Effector memory CD8-positive, alpha-beta T cell (primary cell): Measurements from ENCODE around the gene UBASH3A.

Experiments
- ATAC-seq: fragments of 150-1000 bp; cut with Tn5 transposase; replicated peaks from 2 replicates; pipeline ENCODE4 v1.10.0; 2021; ENCODE audit warnings: mild to moderate bottlenecking, moderate library complexity
- DNase-seq, 3 experiments: peaks; one replicate each; pipeline ENCODE4 v3.0.0; 2021
- H3K27ac Mint-ChIP-seq, 2 donors: one replicate each; pipeline ENCODE4 v1.8.0; 2022; ENCODE audit warnings: mild to moderate bottlenecking in 2 of 2, mixed read lengths in 2 of 2, moderate library complexity in 2 of 2
- H3K27me3 Mint-ChIP-seq, 2 donors: one replicate each; pipeline ENCODE4 v1.8.0; 2022; ENCODE audit warnings: mixed read lengths in 2 of 2
- H3K36me3 Mint-ChIP-seq: one replicate; pipeline ENCODE4 v1.8.0; 2022; ENCODE audit warnings: mild to moderate bottlenecking, moderate library complexity, mixed read lengths; ENCODE audit not compliant: insufficient read depth
- H3K4me1 Mint-ChIP-seq, 2 donors: one replicate each; pipeline ENCODE4 v1.8.0; 2022; ENCODE audit warnings: low read depth in 2 of 2, mixed read lengths in 2 of 2
- H3K4me3 Mint-ChIP-seq, 2 donors: one replicate each; pipeline ENCODE4 v1.8.0; 2022; ENCODE audit warnings: mild to moderate bottlenecking in 2 of 2, mixed read lengths in 2 of 2, moderate library complexity in 2 of 2
- H3K9me3 Mint-ChIP-seq, 2 donors: one replicate each; pipeline ENCODE4 v1.8.0; 2022; ENCODE audit warnings: mixed read lengths in 2 of 2

UBASH3A gene

GRCh38 chr21:42484966-42485365 is 81.3 kb downstream of the UBASH3A start:
- Mint-ChIP-seq H3K27me3 (peaks cover 44 to 57% of the 10 kb centered on the region in 2 donors), H3K27ac (no peak overlapping the region), H3K4me3 (no peak overlapping the region), H3K9me3 (peaks cover 0 to 2% of the 10 kb centered on the region in 2 donors), H3K36me3 (peaks cover 4% of the 10 kb centered on the region), H3K4me1 (no peaks in the 10 kb centered on the region)
- ATAC-seq, result no peak
- DNase-seq, result no peak

DNA sequence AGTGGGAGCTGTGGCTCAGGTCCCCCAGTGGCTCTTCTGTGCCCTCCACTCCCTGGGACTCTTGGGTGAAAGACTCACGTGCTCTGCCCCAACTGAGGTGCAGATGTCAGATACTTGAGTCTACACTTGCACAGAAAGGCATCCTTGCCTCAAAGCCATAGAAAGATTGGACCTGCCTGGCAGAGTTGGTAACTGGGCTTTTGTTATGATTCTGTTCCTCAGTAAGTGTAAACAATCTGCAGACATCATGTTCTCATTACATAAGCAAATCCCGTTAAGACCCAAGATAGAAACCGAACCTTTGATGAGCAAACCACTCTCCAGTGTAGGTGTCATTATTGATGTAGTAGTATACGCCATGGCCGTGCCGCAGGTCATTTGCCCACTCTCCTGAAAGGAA is 82.4 kb downstream of the UBASH3A start:
- no peaks in the 10 kb centered on the region for H3K4me1 Mint-ChIP-seq
- no peak overlapping the region for H3K4me3 Mint-ChIP-seq
- peaks cover 4% of the 10 kb centered on the region for H3K36me3 Mint-ChIP-seq
- no peak overlapping the region for H3K27ac Mint-ChIP-seq
- H3K27me3 Mint-ChIP-seq, result peaks cover 46 to 61% of the 10 kb centered on the region in 2 donors
- DNase-seq (no peak), ATAC-seq (no peak)
- H3K9me3 Mint-ChIP-seq, result peaks cover 0 to 2% of the 10 kb centered on the region in 2 donors

GRCh38 chr21:42486531-42486930 is 82.8 kb downstream of the UBASH3A start:
- no peak for ATAC-seq
- Mint-ChIP-seq H3K9me3 (peaks cover 0 to 2% of the 10 kb centered on the region in 2 donors), H3K27me3 (peaks cover 46 to 61% of the 10 kb centered on the region in 2 donors), H3K27ac (no peak overlapping the region), H3K4me1 (no peaks in the 10 kb centered on the region), H3K4me3 (no peak overlapping the region), H3K36me3 (peaks cover 4% of the 10 kb centered on the region)
- DNase-seq, result no peak

GRCh38 chr21:42489006-42489563 is 85.4 kb downstream of the UBASH3A start:
- Mint-ChIP-seq H3K4me3 (no peak overlapping the region), H3K9me3 (peaks cover 0 to 2% of the 10 kb centered on the region in 2 donors), H3K36me3 (peaks cover 4% of the 10 kb centered on the region), H3K27me3 (peaks cover 41 to 68% of the 10 kb centered on the region in 2 donors), H3K4me1 (no peaks in the 10 kb centered on the region), H3K27ac (no peak overlapping the region)
- ATAC-seq (no peak), DNase-seq (no peak)

GRCh38 chr21:42489991-42490390 is 86.3 kb downstream of the UBASH3A start:
- no peak for DNase-seq
- Mint-ChIP-seq H3K27me3 (peaks cover 41 to 59% of the 10 kb centered on the region in 2 donors), H3K36me3 (peaks cover 4% of the 10 kb centered on the region), H3K4me3 (no peak overlapping the region), H3K4me1 (no peaks in the 10 kb centered on the region), H3K27ac (no peak overlapping the region), H3K9me3 (peaks cover 0 to 2% of the 10 kb centered on the region in 2 donors)
- no peak for ATAC-seq

DNA sequence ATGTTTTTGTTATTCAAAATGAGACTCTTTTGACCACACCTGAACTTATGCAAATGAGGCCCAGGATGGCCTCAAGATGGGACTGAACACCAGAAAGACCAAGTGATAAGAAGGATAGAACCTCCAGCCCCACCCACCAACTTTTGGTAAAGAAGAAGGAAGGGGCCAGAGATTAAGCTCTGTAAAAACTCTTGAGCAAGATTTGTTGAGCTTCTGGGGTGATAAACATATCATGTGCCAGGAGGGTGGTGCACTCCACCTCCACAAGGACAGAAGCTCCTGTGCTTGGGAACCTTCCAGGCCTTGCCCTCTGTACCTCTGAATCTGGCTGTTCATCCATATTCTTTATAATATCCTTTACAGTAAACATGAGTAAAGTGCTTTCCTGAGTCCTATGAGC is 87.0 kb downstream of the UBASH3A start:
- Mint-ChIP-seq H3K27me3 (peaks cover 38 to 52% of the 10 kb centered on the region in 2 donors), H3K4me1 (peaks cover under 1 to 2% of the 10 kb centered on the region in 2 donors), H3K4me3 (no peak overlapping the region), H3K27ac (peak overlapping the region in 1 of 2 donors; percentile 6), H3K9me3 (peaks cover 0 to 2% of the 10 kb centered on the region in 2 donors), H3K36me3 (peaks cover 4% of the 10 kb centered on the region)
- DNase-seq (no peak), ATAC-seq (no peak)

DNA sequence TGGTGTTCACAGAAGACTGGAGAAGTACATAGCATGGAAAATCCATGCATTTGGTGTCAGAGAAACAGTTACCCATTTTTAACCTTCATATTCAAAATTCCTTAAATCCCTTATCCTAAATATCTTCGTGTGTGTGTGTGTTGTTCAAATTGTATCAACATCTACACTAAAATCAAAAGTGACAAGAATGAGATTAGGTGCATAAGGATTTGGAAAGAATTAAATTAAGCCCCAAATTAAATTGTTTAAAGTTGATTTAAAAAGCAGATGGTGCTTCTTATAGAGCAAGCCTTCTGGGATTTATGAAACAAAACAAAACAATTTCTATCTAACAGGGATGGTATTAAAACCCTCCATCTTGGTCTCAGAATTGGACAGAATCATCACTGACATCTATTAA is 87.6 kb downstream of the UBASH3A start:
- Mint-ChIP-seq H3K36me3 (peaks cover 9% of the 10 kb centered on the region), H3K27me3 (peaks cover 32 to 46% of the 10 kb centered on the region in 2 donors), H3K4me3 (no peak overlapping the region), H3K9me3 (peaks cover 0 to 2% of the 10 kb centered on the region in 2 donors), H3K4me1 (peaks cover 5 to 6% of the 10 kb centered on the region in 2 donors), H3K27ac (no peak overlapping the region)
- DNase-seq, result no peak
- no peak for ATAC-seq

DNA sequence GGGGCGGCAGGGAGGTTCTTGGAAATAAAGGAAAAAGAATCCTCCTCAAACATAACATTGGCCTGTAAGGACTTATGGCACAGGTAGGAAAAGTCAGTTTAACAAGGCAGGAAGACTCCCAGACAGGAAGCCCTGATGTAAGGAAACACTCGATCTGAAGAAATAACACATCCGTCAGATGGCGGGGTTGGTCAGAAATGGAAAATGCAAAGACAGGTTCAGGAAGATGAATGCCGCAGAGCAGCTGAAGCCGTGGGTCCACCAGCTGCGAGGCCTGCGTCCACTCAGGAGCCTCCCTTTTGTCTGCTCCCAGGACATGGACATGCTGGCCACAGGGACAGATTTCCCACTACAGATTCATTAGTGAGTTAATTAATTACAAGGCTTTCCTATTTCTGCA is 88.5 kb downstream of the UBASH3A start:
- ATAC-seq, result no peak
- Mint-ChIP-seq H3K27me3 (peaks cover 25 to 37% of the 10 kb centered on the region in 2 donors), H3K4me3 (no peak overlapping the region), H3K4me1 (peaks cover 11 to 13% of the 10 kb centered on the region in 2 donors), H3K27ac (no peak overlapping the region), H3K9me3 (peaks cover 0 to 2% of the 10 kb centered on the region in 2 donors), H3K36me3 (peaks cover 9% of the 10 kb centered on the region)
- DNase-seq, result no peak

GRCh38 chr21:42493109-42494060 is 89.7 kb downstream of the UBASH3A start:
- peaks cover 16 to 27% of the 10 kb centered on the region in 2 donors for H3K27me3 Mint-ChIP-seq
- peaks cover 0 to 2% of the 10 kb centered on the region in 2 donors for H3K9me3 Mint-ChIP-seq
- no peak overlapping the region for H3K4me3 Mint-ChIP-seq
- peaks cover 11 to 13% of the 10 kb centered on the region in 2 donors for H3K4me1 Mint-ChIP-seq
- no peak overlapping the region for H3K27ac Mint-ChIP-seq
- DNase-seq (no peak), ATAC-seq (no peak)
- H3K36me3 Mint-ChIP-seq, result peaks cover 9% of the 10 kb centered on the region

DNA sequence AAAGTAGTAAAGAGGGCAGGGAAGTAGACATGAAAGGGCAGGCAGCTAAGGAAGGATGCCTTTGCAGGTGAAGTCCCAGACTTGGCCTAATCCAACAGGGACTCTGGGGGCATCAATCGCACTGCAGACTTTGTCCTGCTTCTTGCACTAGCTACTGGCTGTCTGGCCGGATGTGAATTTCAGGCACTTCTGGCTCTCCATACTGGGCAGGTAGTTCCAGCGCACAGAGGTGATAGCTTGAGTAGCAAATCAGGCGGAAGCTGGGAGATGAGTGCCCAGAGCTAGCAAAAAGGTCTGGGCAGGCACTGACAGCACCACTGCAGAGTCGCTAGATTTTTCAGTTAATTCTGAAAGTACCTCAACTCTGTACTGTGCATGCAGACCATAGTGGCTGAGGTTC is 91.3 kb downstream of the UBASH3A start:
- Mint-ChIP-seq H3K27me3 (peaks cover 2 to 14% of the 10 kb centered on the region in 2 donors), H3K4me3 (peak overlapping the region; percentile 81 to 83), H3K4me1 (peaks cover 11 to 13% of the 10 kb centered on the region in 2 donors), H3K27ac (no peak overlapping the region), H3K36me3 (peaks cover 9% of the 10 kb centered on the region), H3K9me3 (no peaks in the 10 kb centered on the region)
- DNase-seq (no peak), ATAC-seq (no peak)

GRCh38 chr21:42495765-42496119 is 92.0 kb downstream of the UBASH3A start:
- H3K4me3 Mint-ChIP-seq, result peak overlapping the region; percentile 81 to 83
- peaks cover 0 to 18% of the 10 kb centered on the region in 2 donors for H3K27me3 Mint-ChIP-seq
- no peak for ATAC-seq

DNA sequence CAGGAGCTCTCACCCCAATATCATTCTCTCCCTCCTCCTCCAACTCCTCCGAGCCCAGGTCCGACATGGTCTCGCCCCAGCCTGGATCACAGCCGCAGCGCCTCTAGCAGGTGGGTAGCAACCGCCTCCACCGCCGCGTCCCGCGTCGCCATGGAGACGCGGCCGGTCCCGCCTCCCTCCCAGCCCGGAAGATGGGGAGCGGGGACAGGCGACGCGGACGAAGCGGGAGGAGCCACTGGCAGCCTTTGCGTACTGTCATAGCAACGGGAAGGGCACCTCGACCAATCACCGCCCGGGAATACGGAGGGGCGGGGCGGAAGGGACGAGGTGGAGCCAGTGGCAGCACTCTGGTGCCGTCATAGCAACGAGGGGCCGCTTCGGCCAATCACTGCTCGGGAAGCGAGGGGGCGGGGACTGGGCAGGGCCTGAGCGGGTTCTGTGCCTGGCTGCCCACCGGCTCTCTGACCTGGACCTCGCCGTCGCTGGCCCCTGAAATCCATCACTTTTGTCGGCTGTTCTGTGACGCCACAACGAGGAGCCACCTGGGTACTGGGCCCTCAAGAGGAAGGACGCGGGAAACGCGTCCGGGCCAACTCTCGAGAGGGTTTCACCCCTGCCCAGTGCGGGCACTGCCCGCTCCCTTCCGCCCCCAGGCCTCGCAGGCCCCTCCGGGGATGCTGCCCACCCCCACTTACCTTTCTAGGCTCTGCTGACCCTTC is 92.6 kb downstream of the UBASH3A start, which contains the start of gene RSPH1:
Gene RSPH1 (minus strand): TSS at position 105 of the 719 bp plus-strand sequence. CDS start 38 bp downstream, at position 67.
- Mint-ChIP-seq H3K9me3 (no peaks in the 10 kb centered on the region), H3K36me3 (peaks cover 9% of the 10 kb centered on the region), H3K4me1 (peaks cover 11 to 13% of the 10 kb centered on the region in 2 donors), H3K4me3 (peak within 1 kb of the TSS; percentile 81 to 83), H3K27ac (peak within 1 kb of the TSS; percentile 84 to 90), H3K27me3 (peaks cover 0 to 18% of the 10 kb centered on the region in 2 donors)
- ATAC-seq, result peak; percentile 94
- peak; percentile 98 to 99 (median 99) for DNase-seq

More at GRCh38 chr21:42495765-42496119, 92.0 kb downstream of the UBASH3A start:
- H3K27ac Mint-ChIP-seq, result peak overlapping the region; percentile 84 to 90
- H3K9me3 Mint-ChIP-seq, result no peaks in the 10 kb centered on the region
- H3K36me3 Mint-ChIP-seq, result peaks cover 9% of the 10 kb centered on the region
- no peak for DNase-seq
- H3K4me1 Mint-ChIP-seq, result peaks cover 11 to 13% of the 10 kb centered on the region in 2 donors

- Mint-ChIP-seq H3K27me3 (peaks cover 0 to 16% of the 10 kb centered on the region in 2 donors), H3K27ac (peak overlapping the region; percentile 84 to 90), H3K4me1 (peaks cover 11 to 13% of the 10 kb centered on the region in 2 donors), H3K9me3 (no peaks in the 10 kb centered on the region), H3K36me3 (peaks cover 9% of the 10 kb centered on the region), H3K4me3 (peak overlapping the region; percentile 81 to 83)
- no peak for ATAC-seq
- no peak for DNase-seq
Observed at GRCh38 chr21:42496839-42497202, 93.1 kb downstream of the UBASH3A start.
